ENCODE results near the gene SIGLEC15. TPM values are rescaled to one million over a fixed set of nuclear protein-coding genes. Genes with fewer than 3 reads are reported as not detected.

Gene SIGLEC15
- total and polyA plus RNA-seq, 7 donors = 0.09 to 0.60 (median 0.31) TPM; not detected in 3

DNA sequence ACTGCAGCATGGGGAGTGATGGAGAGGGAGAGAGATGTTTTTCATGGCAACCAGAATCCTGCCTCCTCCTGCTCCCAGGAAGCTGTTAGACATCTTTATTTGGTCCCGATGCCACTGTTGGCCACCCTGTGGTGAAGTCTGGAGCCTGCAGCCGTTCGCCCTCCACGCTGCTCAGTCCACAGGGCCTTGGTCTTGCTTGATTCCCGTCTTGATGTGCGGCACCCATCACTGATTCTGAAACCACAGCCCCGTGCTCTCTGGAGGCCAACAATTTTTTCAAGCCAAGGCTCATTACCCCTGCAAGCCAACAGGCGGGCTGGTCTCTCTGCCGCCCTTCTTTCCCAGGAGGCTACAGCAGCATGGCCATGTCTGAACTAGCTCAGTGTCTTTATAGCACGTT is 24.5 kb downstream of the SIGLEC15 start:
- no peak for TF ChIP-seq POLR2AphosphoS5 (IDR thresholded peaks at IDR 0.05)
- TF ChIP-seq, protein P1, sequence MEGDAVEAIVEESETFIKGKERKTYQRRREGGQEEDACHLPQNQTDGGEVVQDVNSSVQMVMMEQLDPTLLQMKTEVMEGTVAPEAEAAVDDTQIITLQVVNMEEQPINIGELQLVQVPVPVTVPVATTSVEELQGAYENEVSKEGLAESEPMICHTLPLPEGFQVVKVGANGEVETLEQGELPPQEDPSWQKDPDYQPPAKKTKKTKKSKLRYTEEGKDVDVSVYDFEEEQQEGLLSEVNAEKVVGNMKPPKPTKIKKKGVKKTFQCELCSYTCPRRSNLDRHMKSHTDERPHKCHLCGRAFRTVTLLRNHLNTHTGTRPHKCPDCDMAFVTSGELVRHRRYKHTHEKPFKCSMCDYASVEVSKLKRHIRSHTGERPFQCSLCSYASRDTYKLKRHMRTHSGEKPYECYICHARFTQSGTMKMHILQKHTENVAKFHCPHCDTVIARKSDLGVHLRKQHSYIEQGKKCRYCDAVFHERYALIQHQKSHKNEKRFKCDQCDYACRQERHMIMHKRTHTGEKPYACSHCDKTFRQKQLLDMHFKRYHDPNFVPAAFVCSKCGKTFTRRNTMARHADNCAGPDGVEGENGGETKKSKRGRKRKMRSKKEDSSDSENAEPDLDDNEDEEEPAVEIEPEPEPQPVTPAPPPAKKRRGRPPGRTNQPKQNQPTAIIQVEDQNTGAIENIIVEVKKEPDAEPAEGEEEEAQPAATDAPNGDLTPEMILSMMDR (IDR thresholded peaks at IDR 0.05) = no peak
- TF ChIP-seq POLR2A (IDR thresholded peaks at IDR 0.05) = no peak
- TF ChIP-seq EP300 (IDR thresholded peaks at IDR 0.05) = no peak
- no peak for DNase-seq
- H3K4me1 ChIP-seq = no peaks in the 10 kb centered on the region
- no peaks in the 10 kb centered on the region for H3K27me3 ChIP-seq
- 63 to 92% methylated on average over 10 of the region's 10 CpGs for WGBS, 2 donors
- H3K27ac ChIP-seq = no peak overlapping the region
- intact Hi-C loops (cut with DNase I) = no loop called here
- H3K36me3 ChIP-seq = peaks cover 0 to 45% (median 15%) of the 10 kb centered on the region in 4 donors
- H3K4me3 ChIP-seq = no peak overlapping the region
- H3K9me3 ChIP-seq = no peaks in the 10 kb centered on the region

GRCh38 chr18:45851161-45851925 is 25.9 kb downstream of the SIGLEC15 start:
- DNase-seq = no peak
- peak; percentile 17 to 53 (median 30) for TF ChIP-seq POLR2AphosphoS5 (IDR thresholded peaks at IDR 0.05)
- TF ChIP-seq, protein P1 (IDR thresholded peaks at IDR 0.05) = no peak
- Histone ChIP-seq H3K36me3 (peaks cover 0 to 58% (median 18%) of the 10 kb centered on the region in 4 donors), H3K27me3 (no peaks in the 10 kb centered on the region), H3K9me3 (no peaks in the 10 kb centered on the region), H3K4me1 (no peaks in the 10 kb centered on the region), H3K4me3 (no peak overlapping the region), H3K27ac (peak overlapping the region in 1 of 4 donors; percentile 7)
- intact Hi-C loops (cut with DNase I) = no loop called here
- WGBS, 2 donors = 82% methylated on average over 10 of the region's 10 CpGs

DNA sequence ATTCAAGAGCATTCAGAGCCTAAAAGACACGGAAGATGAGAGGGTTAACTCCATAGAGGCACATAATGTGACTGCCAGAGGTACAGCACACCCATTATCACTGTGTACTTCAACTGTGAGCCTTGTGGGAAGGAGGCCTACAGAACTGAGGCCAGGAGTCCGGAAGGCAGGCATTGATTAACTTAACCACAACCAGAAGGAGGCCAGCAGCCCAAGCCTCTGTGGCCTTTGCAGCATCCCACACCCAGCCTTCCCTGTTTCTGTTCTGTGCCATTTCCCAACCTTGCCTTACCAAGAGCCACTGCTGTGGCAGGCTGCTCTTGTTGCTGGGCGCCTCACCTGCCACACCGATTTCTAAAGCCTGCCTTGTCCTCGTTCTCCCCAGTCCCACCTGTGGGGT is 27.2 kb downstream of the SIGLEC15 start:
- TF ChIP-seq, protein P1 (IDR thresholded peaks at IDR 0.05) = no peak
- TF ChIP-seq POLR2A (IDR thresholded peaks at IDR 0.05) (no peak), EP300 (IDR thresholded peaks at IDR 0.05) (no peak), POLR2AphosphoS5 (IDR thresholded peaks at IDR 0.05) (no peak)
- no peak overlapping the region for H3K4me3 ChIP-seq
- H3K9me3 ChIP-seq = no peaks in the 10 kb centered on the region
- no peaks in the 10 kb centered on the region for H3K27me3 ChIP-seq
- no peak for DNase-seq
- WGBS, 2 donors = 84 to 92% methylated on average over 5 of the region's 5 CpGs
- intact Hi-C loops (cut with DNase I) = no loop called here
- H3K27ac ChIP-seq = no peak overlapping the region
- H3K36me3 ChIP-seq = peaks cover 7 to 71% (median 26%) of the 10 kb centered on the region in 4 donors
- H3K4me1 ChIP-seq = no peaks in the 10 kb centered on the region

DNA sequence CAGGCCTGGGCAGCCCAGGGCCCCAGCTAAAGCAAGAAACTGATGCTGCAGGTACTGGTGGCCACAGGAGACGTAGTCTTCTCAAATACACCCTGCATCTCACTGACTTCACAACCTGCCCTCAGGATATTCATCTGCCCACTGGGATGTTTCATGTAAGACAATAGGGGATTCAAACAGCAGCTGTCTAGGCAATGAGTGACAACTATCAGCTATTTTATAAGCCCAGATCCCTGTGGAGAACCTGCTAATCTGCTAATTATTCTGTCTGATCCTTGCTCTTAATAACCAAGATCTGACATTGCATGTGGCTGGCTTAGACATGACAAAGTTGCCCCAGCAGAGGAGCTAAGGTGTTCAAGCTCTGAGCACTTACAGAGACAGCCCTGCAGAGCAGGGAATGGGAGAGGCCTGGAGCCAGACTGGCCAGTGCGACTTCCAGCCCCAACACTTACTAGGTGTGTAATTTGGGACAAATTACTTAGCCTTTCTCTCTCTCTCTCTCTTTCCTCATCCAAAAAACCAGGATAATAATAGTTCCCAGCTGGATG is 28.6 kb downstream of the SIGLEC15 start:
- 95 to 98% methylated on average over 2 of the region's 2 CpGs for whole genome bisulfite sequencing, 2 donors

More for the DNA sequence above, 28.6 kb downstream of the SIGLEC15 start:
- Histone ChIP-seq H3K27ac (no peak overlapping the region), H3K36me3 (peaks cover 17 to 84% (median 39%) of the 10 kb centered on the region in 4 donors), H3K27me3 (no peaks in the 10 kb centered on the region), H3K4me1 (no peaks in the 10 kb centered on the region), H3K4me3 (no peak overlapping the region), H3K9me3 (no peaks in the 10 kb centered on the region)
- TF ChIP-seq, protein P1 (IDR thresholded peaks at IDR 0.05) = no peak
- intact Hi-C loops (cut with DNase I) = no loop called here
- DNase-seq = no peak
